ENCODE data around the gene FXR1.

Gene FXR1

DNA sequence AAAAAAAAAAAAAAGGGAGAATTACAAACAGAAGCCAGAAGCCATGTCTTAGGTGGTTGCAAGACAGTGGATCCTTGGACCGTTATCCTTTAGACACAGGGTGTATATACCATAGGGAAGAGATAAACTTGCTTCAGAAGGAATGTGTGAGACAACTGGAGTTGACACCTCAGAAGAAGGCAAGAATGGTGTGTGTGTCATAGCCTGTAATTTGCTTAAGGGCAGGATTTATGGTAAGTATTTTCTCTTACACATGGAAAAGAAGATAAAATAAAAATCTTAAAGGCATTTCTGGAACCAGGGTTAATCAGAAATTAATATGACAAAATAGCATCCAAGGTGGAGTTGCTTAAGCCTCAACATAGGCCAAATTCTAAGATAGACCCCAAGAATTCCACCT is 96.3 kb downstream of the FXR1 start:
- no peak for DNase-seq

DNA sequence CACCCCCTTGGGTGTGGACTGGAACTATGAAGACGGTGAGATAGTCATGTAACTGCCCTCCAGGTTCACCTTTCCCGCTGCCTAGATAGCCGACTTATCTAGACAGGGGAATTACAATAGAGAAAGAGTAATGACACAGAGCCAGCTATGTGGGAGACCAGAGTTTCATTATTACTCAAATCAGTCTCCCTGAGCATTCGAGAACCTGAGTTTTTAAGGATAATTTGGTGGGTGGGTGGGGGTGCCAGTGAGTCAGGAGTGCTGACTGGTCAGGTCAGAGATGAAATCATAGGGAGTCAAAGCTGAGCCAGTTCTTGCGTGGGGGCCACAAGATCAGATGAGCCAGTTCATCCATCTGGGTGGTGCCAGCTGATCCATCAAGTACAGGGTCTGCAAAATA is 96.8 kb downstream of the FXR1 start:
- no peak for DNase-seq

DNA sequence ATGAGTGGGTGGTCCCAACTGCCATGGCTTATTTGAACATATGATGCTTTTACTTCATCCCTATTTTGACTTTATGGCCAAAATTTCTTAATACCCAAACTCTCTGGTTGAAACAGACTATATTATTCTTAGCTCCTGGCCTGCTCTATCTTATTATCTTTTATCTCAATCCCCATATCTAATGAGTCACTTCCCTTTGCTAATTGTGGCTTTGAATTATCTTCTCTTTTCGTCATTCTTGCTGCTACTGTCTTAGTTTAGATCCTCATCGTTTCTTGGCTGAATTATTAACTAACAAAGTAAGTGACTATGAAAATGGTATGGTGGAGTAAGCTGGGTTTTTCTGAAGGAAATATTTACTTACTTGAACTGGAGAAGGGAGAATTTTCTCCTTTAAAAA is 105.2 kb downstream of the FXR1 start:
- no peak for DNase-seq

DNA sequence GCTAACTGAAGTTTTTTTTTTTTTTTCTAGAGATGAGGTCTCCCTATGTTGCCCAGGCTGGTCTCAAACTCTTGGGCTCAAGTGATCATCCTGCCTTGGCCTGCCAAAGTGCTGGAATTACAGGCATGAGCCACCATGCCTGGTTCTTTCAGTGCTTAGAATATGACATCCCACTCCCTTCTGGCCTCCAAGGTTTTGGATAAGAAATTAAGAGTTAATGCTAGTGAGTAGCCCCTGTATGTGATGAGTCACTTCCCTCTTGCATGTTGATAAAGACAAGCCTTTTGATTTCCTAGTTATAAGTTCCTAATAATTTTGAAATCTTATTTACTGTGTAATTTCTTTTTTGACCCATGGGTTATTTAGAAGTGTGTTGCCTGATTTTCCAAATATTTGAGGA is 112.7 kb downstream of the FXR1 start:
- no peak for DNase-seq

DNA sequence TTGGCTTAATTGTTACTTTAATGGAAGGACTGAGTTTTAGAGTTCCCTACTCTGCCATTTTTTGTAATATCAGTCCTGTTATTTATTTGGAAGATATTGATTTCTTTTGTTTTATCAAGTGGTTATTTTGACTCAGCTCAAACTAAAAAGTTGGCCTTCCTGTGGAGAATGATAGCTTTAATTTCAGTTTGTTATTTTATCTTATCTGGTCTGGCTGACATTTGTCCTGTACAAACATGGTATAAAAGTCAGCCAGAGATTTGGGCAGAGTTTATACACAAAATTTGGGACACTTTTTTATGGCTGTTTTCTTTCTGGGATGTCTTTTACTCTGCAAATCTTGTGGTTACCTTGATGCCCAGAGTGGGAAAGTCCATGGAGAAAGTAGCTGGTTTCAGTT is 118.5 kb downstream of the FXR1 start:
- no peak for DNase-seq
